Stimulated activated memory B cell treated with anti-CD40 and anti-IgM and Interleukin-4, amounts not matched to agents 10 μg/mL and 1 μg/mL and 100 μg/mL, for 72 hours (primary cell): ENCODE measurements around the gene DEFB118.
"Not testable (repeated sequence)": the region's sequence is repeated elsewhere in the genome, so short reads cannot be mapped to it uniquely, and the experiment has no call there.

ENCODE experiments used
- ATAC-seq: fragments of 150-1000 bp; cut with Tn5 transposase; 2 replicates; pipeline ENCODE4 v1.10.0; 2021
- H3K27ac Mint-ChIP-seq: one replicate; pipeline ENCODE4 v1.8.0; 2022; ENCODE audit warnings: mild to moderate bottlenecking, mixed read lengths
- H3K27me3 Mint-ChIP-seq: one replicate; pipeline ENCODE4 v1.8.0; 2022; ENCODE audit warnings: mixed read lengths
- H3K36me3 Mint-ChIP-seq: one replicate; pipeline ENCODE4 v1.8.0; 2022; ENCODE audit warnings: mixed read lengths
- H3K4me1 Mint-ChIP-seq: one replicate; pipeline ENCODE4 v1.8.0; 2022; ENCODE audit warnings: mixed read lengths
- H3K4me3 Mint-ChIP-seq: one replicate; pipeline ENCODE4 v1.8.0; 2022; ENCODE audit warnings: mild to moderate bottlenecking, moderate library complexity, mixed read lengths
- H3K9me3 Mint-ChIP-seq: one replicate; pipeline ENCODE4 v1.8.0; 2022; ENCODE audit warnings: mixed read lengths

Gene DEFB118

GRCh38 chr20:31368301-31368700, at the start of gene DEFB118:
DEFB118 (plus strand) TSS chr20:31368601; CDS start chr20:31368651, 50 bp downstream.
- Mint-ChIP-seq H3K4me3 (no peak within 1 kb of the TSS), H3K9me3 (peaks cover 9% of the 10 kb centered on the region), H3K4me1 (no peaks in the 10 kb centered on the region), H3K27me3 (no peaks in the 10 kb centered on the region), H3K36me3 (no peaks in the 10 kb centered on the region), H3K27ac (no peak within 1 kb of the TSS)
- ATAC-seq: no peak

GRCh38 chr20:31322504-31322903, 45.9 kb upstream of the DEFB118 start:
- ATAC-seq: no peak
- H3K36me3 Mint-ChIP-seq: no peaks in the 10 kb centered on the region
- H3K4me3 Mint-ChIP-seq: no peak overlapping the region
- H3K9me3 Mint-ChIP-seq: peaks cover 22% of the 10 kb centered on the region
- H3K27ac Mint-ChIP-seq: no peak overlapping the region
- H3K27me3 Mint-ChIP-seq: no peaks in the 10 kb centered on the region
- H3K4me1 Mint-ChIP-seq: no peaks in the 10 kb centered on the region

- no peak for ATAC-seq
- Mint-ChIP-seq H3K4me1 (no peaks in the 10 kb centered on the region), H3K36me3 (peaks cover 5% of the 10 kb centered on the region), H3K27me3 (peaks cover 11% of the 10 kb centered on the region), H3K4me3 (no peak overlapping the region), H3K9me3 (peaks cover 16% of the 10 kb centered on the region), H3K27ac (no peak overlapping the region)
These were observed 37.5 kb upstream of the DEFB118 start for GRCh38 chr20:31330893-31331292.

- H3K9me3 Mint-ChIP-seq: peaks cover 4% of the 10 kb centered on the region
- no peak overlapping the region for H3K27ac Mint-ChIP-seq
- no peaks in the 10 kb centered on the region for H3K27me3 Mint-ChIP-seq
- no peaks in the 10 kb centered on the region for H3K4me1 Mint-ChIP-seq
- no peak for ATAC-seq
- H3K36me3 Mint-ChIP-seq: no peaks in the 10 kb centered on the region
- H3K4me3 Mint-ChIP-seq: no peak overlapping the region
These were observed 26.9 kb upstream of the DEFB118 start for GRCh38 chr20:31341470-31341869.

GRCh38 chr20:31355981-31356380, 12.4 kb upstream of the DEFB118 start:
- Mint-ChIP-seq H3K4me1 (no peaks in the 10 kb centered on the region), H3K4me3 (no peak overlapping the region), H3K27me3 (peaks cover 7% of the 10 kb centered on the region), H3K36me3 (no peaks in the 10 kb centered on the region), H3K27ac (no peak overlapping the region), H3K9me3 (peaks cover under 1% of the 10 kb centered on the region)
- ATAC-seq: no peak

GRCh38 chr20:31363295-31363694, 5.1 kb upstream of the DEFB118 start:
- no peak overlapping the region for H3K27ac Mint-ChIP-seq
- ATAC-seq: no peak

GRCh38 chr20:31364272-31364671, 4.1 kb upstream of the DEFB118 start:
- H3K27me3 Mint-ChIP-seq, H3K27ac Mint-ChIP-seq, H3K4me3 Mint-ChIP-seq, ATAC-seq, H3K4me1 Mint-ChIP-seq, H3K36me3 Mint-ChIP-seq: not testable (repeated sequence)
- peaks cover 11% of the 10 kb centered on the region for H3K9me3 Mint-ChIP-seq

More at GRCh38 chr20:31363295-31363694, 5.1 kb upstream of the DEFB118 start:
- Mint-ChIP-seq H3K4me1 (no peaks in the 10 kb centered on the region), H3K36me3 (no peaks in the 10 kb centered on the region), H3K27me3 (peaks cover 2% of the 10 kb centered on the region), H3K9me3 (peaks cover 11% of the 10 kb centered on the region), H3K4me3 (no peak overlapping the region)

GRCh38 chr20:31374346-31374745, 5.9 kb downstream of the DEFB118 start:
- Mint-ChIP-seq H3K9me3 (peaks cover 3% of the 10 kb centered on the region), H3K27ac (no peak overlapping the region), H3K4me3 (no peak overlapping the region), H3K27me3 (no peaks in the 10 kb centered on the region), H3K4me1 (no peaks in the 10 kb centered on the region), H3K36me3 (no peaks in the 10 kb centered on the region)
- ATAC-seq: no peak

- peaks cover 23% of the 10 kb centered on the region for H3K27me3 Mint-ChIP-seq
- ATAC-seq: no peak
- no peak within 1 kb of the TSS for H3K27ac Mint-ChIP-seq
- H3K9me3 Mint-ChIP-seq: peaks cover 3% of the 10 kb centered on the region
- no peaks in the 10 kb centered on the region for H3K4me1 Mint-ChIP-seq
- H3K36me3 Mint-ChIP-seq: no peaks in the 10 kb centered on the region
- H3K4me3 Mint-ChIP-seq: no peak within 1 kb of the TSS
These were observed 22.1 kb downstream of the DEFB118 start, which contains the start of gene DEFB119 for GRCh38 chr20:31390490-31390889. DEFB119 (minus strand) TSS chr20:31390590; CDS start chr20:31390483, 107 bp downstream.

GRCh38 chr20:31392836-31393235, 24.4 kb downstream of the DEFB118 start:
- H3K36me3 Mint-ChIP-seq: no peaks in the 10 kb centered on the region
- H3K27ac Mint-ChIP-seq: no peak overlapping the region
- ATAC-seq: no peak
- peaks cover 23% of the 10 kb centered on the region for H3K27me3 Mint-ChIP-seq
- no peak overlapping the region for H3K4me3 Mint-ChIP-seq
- H3K9me3 Mint-ChIP-seq: peaks cover 3% of the 10 kb centered on the region
- H3K4me1 Mint-ChIP-seq: no peaks in the 10 kb centered on the region

GRCh38 chr20:31394900-31395299, 26.5 kb downstream of the DEFB118 start:
- Mint-ChIP-seq H3K9me3 (peaks cover 3% of the 10 kb centered on the region), H3K27me3 (peaks cover 8% of the 10 kb centered on the region), H3K36me3 (no peaks in the 10 kb centered on the region), H3K27ac (no peak overlapping the region), H3K4me3 (no peak overlapping the region), H3K4me1 (no peaks in the 10 kb centered on the region)
- no peak for ATAC-seq

- H3K27me3 Mint-ChIP-seq: no peaks in the 10 kb centered on the region
- no peaks in the 10 kb centered on the region for H3K4me1 Mint-ChIP-seq
- H3K36me3 Mint-ChIP-seq: no peaks in the 10 kb centered on the region
- H3K9me3 Mint-ChIP-seq: no peaks in the 10 kb centered on the region
- no peak for ATAC-seq
- no peak overlapping the region for H3K4me3 Mint-ChIP-seq
- no peak overlapping the region for H3K27ac Mint-ChIP-seq
These were observed 35.5 kb downstream of the DEFB118 start for GRCh38 chr20:31403886-31404285.

GRCh38 chr20:31406115-31406514, 37.7 kb downstream of the DEFB118 start, which contains the start of gene DEFB121:
DEFB121 (minus strand) TSS chr20:31406215; CDS start chr20:31406152, 63 bp downstream.
- no peak for ATAC-seq
- Mint-ChIP-seq H3K27ac (no peak within 1 kb of the TSS), H3K9me3 (peaks cover 2% of the 10 kb centered on the region), H3K4me3 (no peak within 1 kb of the TSS), H3K4me1 (no peaks in the 10 kb centered on the region), H3K27me3 (no peaks in the 10 kb centered on the region), H3K36me3 (no peaks in the 10 kb centered on the region)

- H3K4me3 Mint-ChIP-seq: no peak overlapping the region
- H3K27ac Mint-ChIP-seq: no peak overlapping the region
- H3K27me3 Mint-ChIP-seq: peaks cover 17% of the 10 kb centered on the region
- no peaks in the 10 kb centered on the region for H3K36me3 Mint-ChIP-seq
- H3K9me3 Mint-ChIP-seq: peaks cover 2% of the 10 kb centered on the region
- no peak for ATAC-seq
- no peaks in the 10 kb centered on the region for H3K4me1 Mint-ChIP-seq
These were observed 41.6 kb downstream of the DEFB118 start for GRCh38 chr20:31410011-31410410.

GRCh38 chr20:31414381-31414780, 46.0 kb downstream of the DEFB118 start:
- Mint-ChIP-seq H3K36me3 (no peaks in the 10 kb centered on the region), H3K4me3 (no peak overlapping the region), H3K27me3 (peaks cover 27% of the 10 kb centered on the region), H3K27ac (no peak overlapping the region), H3K9me3 (peaks cover 12% of the 10 kb centered on the region), H3K4me1 (no peaks in the 10 kb centered on the region)
- no peak for ATAC-seq

GRCh38 chr20:31415653-31416052, 47.3 kb downstream of the DEFB118 start:
- no peak for ATAC-seq
- peaks cover 27% of the 10 kb centered on the region for H3K27me3 Mint-ChIP-seq
- H3K27ac Mint-ChIP-seq: no peak overlapping the region
- no peaks in the 10 kb centered on the region for H3K4me1 Mint-ChIP-seq
- peaks cover 13% of the 10 kb centered on the region for H3K9me3 Mint-ChIP-seq
- no peaks in the 10 kb centered on the region for H3K36me3 Mint-ChIP-seq
- no peak overlapping the region for H3K4me3 Mint-ChIP-seq

- H3K4me3 Mint-ChIP-seq: no peak overlapping the region
- H3K36me3 Mint-ChIP-seq: no peaks in the 10 kb centered on the region
- no peak for ATAC-seq
- peaks cover 13% of the 10 kb centered on the region for H3K9me3 Mint-ChIP-seq
- H3K27me3 Mint-ChIP-seq: peaks cover 25% of the 10 kb centered on the region
- H3K4me1 Mint-ChIP-seq: no peaks in the 10 kb centered on the region
- H3K27ac Mint-ChIP-seq: no peak overlapping the region
These were observed 49.9 kb downstream of the DEFB118 start for GRCh38 chr20:31418307-31418706.
